HG03135 (cell line): ENCODE data around the gene DYNLT2.

Source experiments
- ATAC-seq: cut with Tn5 transposase; IDR thresholded peaks from one replicate; pipeline ENCODE4 v1.9.1; 2021; ENCODE audit warnings: mild to moderate bottlenecking, moderate library complexity; ENCODE audit not compliant: unreplicated experiment

The DYNLT2 gene, protein sequence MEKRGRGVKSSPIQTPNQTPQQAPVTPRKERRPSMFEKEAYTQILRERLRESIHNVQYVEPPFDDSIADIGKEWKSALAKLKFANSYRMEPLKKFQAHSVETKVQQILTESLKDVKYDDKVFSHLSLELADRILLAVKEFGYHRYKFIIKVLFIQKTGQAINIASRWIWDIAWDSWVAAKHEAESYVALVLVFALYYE

DNA sequence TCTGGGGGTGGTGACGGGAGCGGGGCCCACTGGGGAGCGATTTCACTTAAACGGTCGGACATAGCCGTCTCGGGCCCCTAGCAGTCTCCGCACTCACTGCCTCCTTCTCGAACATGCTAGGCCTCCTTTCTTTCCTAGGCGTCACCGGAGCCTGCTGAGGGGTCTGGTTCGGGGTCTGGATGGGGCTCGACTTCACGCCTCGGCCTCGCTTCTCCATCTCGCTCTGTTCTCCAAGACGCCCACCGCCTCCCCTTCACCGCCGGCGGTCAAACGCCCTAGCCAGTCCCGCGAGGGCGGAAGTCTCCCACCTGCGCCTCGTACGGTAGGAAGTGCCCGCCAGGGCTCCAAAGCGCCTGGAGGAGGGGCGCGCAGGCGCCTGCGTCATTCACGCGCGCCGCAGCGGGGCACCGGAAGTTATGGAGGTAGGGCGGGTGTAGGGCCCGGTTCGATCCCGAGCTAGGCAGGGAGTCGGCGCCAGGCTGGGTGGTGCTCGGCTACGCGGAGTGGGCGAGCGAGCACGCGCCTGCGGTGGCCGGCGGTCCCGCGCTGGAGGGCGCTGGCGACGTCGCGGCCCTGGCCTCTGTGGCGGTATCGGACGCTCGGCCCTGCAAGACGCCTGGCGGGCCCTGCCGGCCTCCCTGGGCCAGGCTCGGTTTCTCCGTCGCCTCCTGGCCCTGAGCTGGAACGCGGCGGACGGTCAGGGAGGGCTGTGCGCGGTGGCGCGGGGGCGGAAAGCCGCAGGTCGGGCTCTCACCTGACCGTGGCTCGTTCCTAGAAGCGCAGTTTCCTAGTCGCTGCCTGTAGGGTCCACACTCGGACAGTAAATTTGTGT lies at the start of gene DYNLT2, which contains the start of gene ERMARD:
DYNLT2 (minus strand) TSS at position 331 of the 832 bp plus-strand sequence; CDS start at position 217, 114 bp downstream.
ERMARD (plus strand) TSS at position 381 of the 832 bp plus-strand sequence; CDS start at position 417, 36 bp downstream.
- peak; percentile 95 for ATAC-seq

DNA sequence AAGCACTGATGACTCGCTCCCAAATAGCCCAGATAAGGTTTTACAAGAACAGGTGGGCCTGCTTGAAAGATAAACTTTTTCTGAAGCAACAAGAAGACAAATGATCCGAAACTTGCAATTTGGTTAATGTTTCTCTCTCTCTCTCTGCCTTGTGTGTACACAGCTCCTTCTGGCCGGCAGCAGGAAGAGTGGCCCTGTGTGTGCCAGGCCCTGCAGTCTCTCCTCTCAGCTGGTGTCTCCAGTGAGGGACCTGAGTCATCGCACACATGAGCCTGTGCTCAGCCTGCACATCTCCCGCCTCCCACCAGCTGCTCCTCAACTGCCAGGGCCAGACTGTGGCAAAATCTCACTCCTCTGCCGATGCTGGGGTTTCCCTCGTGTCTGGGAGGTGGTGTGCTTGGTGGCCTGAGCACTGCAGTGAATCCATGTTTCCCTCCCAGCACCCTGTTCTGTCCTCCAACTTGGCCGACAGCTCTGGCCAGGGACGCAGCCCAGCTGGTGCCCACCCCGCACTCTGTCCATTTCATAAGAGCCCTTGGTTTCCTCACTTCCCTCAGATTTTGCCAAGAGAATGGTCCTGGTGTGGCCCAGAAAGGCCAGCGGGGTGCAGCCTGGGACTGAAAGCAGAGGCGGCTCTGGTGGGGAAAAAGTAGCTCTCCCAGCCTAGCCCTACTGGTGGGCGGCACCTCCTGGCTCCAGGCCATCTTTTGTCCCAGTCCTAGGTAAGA lies 49.5 kb upstream of the DYNLT2 start:
- ATAC-seq = no peak

DNA sequence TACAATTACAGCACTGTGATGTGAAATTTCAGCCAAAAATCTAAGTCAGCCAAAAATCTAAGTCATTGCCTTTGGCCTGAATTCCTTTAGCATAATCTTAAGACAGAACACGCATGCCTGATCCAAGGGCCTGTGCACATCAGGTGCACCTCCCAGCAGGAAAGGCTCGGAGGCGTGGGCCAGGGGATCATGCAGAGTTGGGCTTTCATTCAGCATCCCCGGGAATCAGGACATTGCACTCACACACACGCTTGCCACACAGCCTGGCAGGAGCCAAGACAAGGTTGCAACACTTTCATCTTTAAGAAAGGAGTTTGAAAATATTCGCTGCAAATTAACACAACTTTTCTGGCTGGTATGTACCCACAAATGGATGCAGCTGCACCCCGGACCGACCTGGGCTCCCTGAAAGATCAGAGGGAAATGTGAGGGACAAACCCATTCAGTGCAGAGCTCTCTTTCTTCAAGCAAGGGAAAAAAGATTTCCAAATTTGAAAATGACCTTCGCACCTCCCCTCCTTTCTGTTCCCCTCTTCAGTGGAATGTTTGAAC lies 48.8 kb upstream of the DYNLT2 start:
- no peak for ATAC-seq

DNA sequence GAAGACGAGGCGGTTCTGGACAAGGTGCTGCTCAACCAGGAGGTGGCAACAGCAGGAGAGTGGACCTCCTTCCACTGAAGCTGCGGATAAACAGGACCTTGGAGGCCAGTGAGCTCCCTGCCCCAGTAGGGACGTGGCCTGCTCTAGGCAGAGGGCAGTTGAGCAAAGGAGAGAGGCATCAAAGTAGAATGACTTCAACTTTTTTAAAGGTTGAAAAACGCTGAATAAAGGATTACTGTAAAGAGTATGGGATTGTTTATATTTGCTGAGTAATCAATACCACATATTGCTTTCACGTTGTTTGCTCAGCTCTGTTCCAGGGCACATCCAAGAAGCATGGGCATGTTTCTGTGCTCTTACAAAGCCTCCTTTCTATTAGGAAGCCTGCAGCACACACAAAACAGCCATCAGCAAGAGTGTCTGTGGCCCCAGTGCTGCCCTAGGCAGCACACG lies 48.1 kb upstream of the DYNLT2 start:
- no peak for ATAC-seq

DNA sequence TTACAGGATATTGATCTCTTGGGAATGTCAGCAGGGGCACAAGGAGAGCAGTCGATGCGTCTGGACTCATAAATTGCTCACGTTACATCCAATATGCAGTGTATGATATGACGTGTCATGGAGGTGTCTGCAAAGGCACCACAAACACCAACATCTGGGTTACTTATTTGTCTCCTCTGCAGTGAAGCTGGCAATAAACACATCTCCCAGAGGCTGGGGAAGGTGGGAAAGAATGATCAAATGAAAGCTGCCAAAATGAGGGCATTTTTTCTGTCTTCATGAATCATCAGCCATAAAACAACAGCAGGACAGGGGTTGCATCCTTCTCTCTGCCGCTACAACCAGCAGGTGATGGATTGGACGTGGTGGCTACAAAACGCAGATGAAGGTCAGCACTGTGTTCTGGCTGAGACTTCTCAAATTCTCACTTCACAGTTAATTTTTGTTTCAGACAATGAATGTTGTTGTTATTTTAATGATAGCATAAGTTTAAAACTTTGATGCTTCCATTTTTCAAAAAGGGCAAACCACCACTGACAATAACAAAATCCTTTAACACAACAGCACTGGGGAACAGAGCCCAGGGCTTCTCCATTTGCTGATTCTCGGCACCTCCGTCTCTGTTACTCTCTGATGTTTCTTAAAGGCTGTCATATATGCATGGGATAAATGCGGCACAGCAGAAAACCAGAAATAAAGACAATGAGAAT lies 47.5 kb upstream of the DYNLT2 start:
- no peak for ATAC-seq

DNA sequence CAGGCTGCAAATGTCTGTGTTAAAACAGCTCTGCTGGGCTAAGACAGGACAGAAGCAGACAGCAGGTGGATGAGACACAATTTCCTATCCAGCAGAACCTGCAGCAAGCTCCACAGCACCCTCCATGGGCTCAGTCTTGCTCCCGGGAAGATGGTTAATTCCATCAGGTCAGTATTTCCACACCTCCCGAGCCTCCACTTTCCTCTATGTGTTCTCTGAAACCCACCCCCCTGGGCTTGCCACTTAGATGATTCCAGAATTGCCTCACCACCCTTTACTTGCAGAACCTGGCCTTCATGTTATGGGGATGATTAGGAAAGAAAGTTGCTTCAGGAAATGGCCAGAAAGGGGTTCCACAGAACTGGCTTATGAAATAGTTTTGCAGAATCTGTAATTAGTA lies 43.8 kb upstream of the DYNLT2 start:
- no peak for ATAC-seq

DNA sequence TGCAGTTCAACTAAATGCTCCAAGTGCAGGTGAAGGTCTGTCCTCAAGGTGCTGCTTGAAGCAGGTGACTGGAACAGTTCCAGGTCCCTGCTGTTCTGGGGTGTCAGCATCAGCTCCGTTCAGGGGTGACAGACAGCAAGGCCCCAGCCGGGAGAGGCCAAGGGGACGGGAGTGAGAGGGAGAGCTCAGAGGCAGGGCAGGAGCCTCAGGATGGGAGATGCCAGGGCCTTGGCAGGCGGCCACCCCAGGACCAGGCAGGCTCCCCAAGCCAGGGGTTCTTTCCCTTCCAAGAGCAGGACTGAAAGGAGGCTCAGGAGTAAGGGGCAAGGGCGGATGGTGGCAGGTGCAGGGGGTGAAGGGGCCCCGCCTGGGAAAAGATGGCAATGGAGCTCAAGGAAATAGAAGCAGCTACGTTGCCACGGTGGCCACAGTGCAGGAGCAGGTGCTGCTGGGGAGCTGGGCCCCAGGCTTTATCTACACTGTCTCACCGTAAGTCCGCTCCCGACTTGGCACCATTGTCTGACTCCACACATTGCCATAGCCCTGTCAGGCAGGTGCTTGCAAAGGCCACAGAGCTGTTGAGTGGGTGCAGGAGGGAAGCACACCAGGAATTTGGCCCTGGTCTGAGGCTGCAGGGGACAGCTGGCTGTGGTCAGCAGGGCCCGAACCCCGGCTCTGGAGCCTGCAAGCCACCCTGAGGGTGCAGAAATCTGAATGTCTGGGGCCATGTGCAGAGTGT lies 43.1 kb upstream of the DYNLT2 start:
- no peak for ATAC-seq

DNA sequence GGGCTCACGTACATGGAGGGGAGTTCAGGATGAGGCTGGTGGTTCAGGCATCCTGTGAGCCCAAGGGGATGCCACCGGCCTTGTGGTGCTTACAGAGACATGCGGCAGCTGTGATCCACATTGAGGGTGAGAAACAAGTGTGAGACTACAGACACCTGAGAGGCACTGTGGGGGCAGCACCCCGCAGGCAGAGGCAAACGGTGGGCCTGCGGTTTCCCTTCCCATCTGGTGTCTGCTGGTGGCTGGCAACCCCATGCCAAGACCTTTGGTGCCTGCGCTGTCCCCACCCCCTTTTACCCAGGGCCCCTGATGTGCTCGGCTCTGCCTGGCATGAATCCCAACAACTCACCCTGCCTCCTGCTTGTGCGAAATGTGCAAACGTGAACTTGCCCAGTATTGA lies 42.0 kb upstream of the DYNLT2 start:
- no peak for ATAC-seq

DNA sequence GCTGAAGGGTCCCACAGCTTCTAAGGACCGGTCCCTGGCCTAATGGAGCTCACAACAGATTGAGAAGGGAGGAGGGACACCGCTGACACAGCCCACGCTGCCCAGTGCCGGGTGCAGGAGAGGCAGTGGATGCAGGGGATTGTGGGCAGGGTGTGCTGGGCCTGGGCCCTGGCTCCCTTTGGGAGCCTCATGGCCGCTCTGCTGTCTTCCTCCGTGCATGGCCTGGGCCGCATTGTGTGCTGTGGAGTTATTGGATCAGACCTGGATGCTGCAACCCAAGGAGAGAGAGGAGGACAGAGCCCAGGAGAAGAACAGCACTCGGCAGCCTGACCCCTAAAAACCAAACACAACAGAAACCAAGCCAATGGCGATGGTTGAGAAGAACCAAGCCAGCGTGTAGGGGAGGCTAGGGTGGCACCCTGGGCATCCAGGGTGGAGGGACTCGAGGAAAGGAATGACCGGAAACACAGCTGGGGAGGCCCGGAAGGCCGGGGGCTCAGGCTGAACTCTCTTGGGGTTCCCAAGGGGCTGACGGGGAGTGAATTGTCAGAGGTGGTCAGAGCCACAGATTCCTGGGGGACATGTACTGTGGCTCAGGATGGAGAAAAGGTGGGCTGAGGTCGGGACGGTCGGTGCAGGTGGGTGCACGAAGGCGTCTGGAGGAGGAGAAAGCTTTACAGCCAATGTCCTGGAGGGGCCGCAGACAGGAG lies 41.1 kb upstream of the DYNLT2 start:
- ATAC-seq = no peak

DNA sequence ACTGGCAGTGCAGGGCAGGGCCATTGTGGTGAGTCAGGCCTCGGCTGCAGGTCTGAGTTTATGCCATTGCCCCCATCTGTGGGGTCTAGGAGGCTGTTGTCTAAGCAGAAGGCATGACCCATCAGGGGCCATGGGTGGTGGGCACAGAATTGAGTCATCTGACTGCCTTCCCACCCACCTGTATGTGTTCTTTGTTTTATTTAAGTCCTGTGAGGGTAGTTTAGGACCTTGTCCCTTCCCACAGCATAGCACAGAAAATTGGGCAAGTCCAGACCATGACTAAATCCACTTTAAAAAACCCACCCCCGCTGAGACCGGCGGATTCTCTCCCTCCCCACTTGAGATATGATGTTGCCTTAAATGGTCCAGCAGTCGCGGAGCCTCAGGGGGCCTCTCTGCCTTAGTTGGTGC lies 40.4 kb upstream of the DYNLT2 start:
- no peak for ATAC-seq

DNA sequence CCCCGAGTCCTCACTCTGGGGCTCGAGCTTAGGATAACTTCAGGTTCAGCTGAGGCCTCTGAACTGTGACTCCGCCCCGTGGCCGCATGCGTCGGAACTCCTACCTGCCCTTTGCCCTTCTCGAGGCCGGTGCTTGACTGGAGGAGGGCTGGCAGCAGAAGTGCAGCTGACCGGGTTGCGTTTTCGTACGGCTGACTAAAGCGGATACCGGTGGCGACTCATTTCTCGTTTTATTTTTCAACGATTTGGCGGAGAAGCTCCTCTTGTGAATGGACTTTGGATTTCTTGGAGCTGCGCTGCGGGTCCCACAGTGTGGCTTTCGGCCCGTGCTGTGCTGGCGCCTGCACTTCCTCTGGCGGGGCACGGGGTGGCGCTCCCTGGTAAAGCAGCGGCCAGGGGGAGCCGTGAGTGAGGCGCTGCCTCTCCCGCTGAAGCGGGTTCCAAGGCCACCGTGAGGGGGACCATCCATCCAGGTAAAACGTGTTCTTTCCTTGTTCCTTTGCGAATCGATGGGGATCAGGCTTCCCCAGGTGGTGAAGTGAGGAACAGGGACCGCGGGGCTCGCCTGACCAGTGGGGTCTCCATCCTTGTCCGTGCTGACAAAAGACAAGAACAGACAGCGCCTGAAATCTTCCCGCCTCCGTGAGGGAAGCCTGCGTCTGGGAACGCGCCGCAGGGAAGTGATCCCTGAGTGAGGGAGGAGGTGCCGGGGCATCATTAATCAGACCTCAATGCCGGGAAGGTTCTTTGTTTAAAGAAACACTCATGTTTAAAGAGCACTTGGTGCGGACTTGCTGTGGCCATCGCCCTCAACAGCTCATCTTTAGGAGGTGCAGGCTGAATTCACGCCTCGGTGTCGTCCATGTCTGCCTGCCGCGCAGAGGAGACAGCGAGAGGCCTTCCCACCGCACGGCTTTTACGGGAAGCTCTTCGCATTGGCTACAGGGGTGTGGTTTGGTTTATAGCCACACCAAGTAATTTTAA lies 38.9 kb upstream of the DYNLT2 start:
- peak; percentile 97 for ATAC-seq

DNA sequence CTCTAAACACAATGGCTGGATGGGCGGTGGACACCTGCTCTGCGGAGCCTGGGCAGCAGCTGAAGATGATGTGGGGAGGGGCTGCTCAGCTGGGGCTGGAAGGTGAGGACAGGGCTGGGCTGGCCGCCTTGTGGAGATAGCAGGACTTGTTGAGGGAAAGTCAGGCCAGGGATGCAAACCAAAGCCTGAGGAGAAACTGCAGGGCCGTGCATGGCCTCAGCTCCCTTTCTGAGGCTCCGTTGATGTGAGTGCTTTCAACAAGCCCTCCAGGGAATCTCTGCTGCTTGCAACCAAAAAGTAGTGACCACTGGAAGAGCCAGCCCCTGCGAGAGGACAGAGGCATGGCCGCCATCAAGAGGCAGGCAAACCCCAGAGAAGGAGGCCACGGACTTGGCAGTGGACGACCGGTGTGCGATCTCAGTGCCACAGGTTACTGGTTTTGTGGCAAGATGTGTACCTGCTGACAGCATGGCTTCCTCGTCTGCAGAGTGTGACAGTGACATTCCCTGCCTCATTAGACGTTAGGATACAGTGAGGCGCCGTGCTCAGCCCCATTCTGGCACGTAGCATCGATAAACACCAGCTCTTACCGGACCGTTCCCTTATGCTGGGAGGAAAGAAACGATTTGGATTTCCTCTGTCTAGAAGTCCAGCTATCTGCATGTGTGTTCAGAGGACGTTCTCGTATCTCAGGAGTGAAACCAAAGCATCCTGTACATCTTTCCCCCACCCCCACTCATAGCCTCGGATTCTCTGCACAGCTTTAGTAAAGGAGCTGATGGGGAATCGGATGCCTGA lies 38.0 kb upstream of the DYNLT2 start:
- no peak for ATAC-seq

DNA sequence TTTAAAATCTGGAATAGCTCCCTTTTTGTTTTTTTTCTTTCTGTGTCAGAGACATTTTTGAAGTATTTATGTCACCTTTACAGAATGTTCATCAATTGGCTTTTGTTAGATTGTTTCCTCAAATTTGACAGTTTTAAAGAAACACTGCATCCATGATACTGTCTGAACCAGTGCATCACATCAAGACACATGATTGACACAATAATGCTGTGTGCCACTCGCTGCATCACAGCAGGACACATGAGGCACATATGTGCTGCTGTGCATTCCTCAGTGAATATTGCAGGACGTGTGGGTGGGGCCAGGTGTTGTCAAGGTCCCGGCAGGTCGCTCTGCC lies 37.4 kb upstream of the DYNLT2 start:
- ATAC-seq = no peak

DNA sequence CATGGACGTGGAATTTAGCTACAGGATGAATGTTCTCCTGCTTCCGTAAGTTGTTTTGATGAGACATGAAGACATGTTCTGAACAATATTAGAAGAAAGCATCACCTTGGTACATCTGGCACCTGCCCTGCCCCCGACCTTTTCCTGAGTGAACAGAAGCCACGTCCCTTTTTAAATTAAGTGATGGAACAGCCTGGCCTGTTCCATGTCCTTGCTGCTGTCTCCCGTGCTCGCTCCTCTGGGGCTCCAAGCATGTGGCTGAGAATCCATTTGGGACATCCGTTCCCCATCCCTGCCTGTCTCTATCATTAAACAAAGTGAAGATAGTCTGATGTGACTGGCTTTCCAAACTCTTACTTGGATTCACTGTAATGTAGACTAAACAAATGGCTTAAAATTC lies 36.4 kb upstream of the DYNLT2 start:
- ATAC-seq = no peak

DNA sequence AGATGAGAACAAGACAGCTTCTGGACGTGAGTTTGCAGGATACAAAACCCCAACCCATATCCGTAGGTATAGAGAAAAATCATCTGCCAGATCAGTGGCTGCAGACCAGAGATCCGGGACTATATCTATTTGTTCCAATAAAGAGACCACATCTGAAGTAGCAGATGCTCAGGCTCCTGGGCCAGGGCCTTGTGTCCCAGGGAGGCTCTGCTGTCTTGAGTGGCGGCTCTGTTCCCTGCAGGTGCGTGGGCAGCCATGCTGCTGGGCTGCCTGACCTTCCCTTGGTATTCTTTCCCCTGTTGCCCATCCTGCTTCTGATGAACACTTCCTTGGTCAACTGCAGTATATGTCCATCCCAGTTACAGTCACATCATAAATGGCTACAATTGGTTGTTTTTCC lies 35.0 kb upstream of the DYNLT2 start:
- no peak for ATAC-seq

DNA sequence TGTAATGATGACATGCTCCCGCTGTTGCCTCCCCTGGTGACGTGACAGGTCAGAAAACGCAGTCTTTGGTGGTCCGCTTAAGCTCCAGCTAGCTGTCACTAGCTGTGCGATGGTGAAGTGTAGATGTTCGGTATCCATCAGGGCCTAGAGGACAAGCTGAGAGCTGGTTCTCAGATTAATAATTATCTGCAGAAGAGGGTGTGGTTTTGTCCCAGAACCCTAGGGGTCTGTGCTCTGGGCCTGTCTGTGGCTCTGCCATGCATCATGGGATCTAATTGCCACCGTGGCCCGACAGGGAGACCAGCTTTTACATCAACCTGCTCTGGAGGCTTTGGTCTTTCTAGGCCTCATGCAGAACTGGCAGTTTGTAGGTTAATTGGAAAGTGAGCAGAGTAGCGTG lies 34.2 kb upstream of the DYNLT2 start:
- no peak for ATAC-seq

DNA sequence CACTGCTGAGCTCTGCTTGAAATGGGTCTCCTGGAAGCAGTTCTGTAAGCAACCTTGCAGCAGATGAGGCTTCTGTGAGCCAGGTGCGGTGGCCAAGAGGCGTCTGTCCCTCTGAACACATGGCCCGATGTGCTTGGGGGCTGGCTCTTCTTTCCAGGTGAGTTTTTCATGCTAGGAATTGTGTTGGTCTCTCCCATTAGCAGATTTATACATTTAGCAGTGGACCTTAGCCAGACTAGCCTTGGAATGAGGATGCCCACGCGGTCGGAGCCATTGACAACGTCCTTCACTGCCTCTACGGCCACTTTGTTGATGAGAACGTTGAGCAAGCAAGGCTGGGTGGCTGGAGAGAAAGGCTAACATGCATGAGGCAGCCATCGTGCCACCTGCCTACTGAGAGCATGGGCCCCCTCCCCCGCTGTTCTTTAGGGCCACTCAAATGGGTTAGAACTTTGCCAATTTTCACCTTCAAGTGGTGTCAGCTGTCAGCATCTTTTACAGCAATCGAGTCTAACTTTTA lies 33.5 kb upstream of the DYNLT2 start:
- ATAC-seq = no peak
